Left lung (tissue), 10 donors: ENCODE data around the gene CHMP4B. TPM values are rescaled to one million over a fixed set of nuclear protein-coding genes. Genes with fewer than 3 reads are reported as not detected.
"Not testable (repeated sequence)": the region's sequence is repeated elsewhere in the genome, so short reads cannot be mapped to it uniquely, and the experiment has no call there.

ENCODE experiments used
- ATAC-seq: fragments of 200-7000 bp; cut with Tn5 transposase; one replicate; pipeline ENCODE4 v1.9.1; 2020; ENCODE audit warnings: moderate library complexity
- DNase-seq, 4 donors: peaks; one replicate each; pipeline ENCODE4 v3.0.0-alpha.2; 2013 to 2020
- H3K27ac ChIP-seq, 2 donors: fragments of 200-600 bp; sonication (generic) in 1 of 2; one replicate each; pipeline versions ENCODE4 v1.5.0 to v1.8.0; 2020 to 2021
- H3K27me3 ChIP-seq, 2 donors: fragments of 200-600 bp; sonication (generic) in 1 of 2; one replicate each; pipeline versions ENCODE4 v1.5.0 to v1.8.0; 2020 to 2021
- H3K36me3 ChIP-seq, 2 donors: fragments of 200-600 bp; sonication (generic) in 1 of 2; one replicate each; pipeline versions ENCODE4 v1.5.0 to v1.8.0; 2020 to 2021
- H3K4me1 ChIP-seq, 2 donors: fragments of 200-600 bp; one replicate each; pipeline ENCODE4 v1.8.0; 2021
- H3K4me3 ChIP-seq, 2 donors: fragments of 200-600 bp; sonication (generic) in 1 of 2; one replicate each; pipeline versions ENCODE4 v1.5.0 to v1.8.0; 2020 to 2021; ENCODE audit warnings: mild to moderate bottlenecking in 1 of 2
- H3K9me3 ChIP-seq, 2 donors: fragments of 200-600 bp; sonication (generic) in 1 of 2; one replicate each; pipeline versions ENCODE4 v1.5.0 to v1.8.0; 2020 to 2021
- intact Hi-C, 2 donors: fragments of 100-400 bp; cut with DNase I; formaldehyde crosslinking; loops; one replicate each; pipeline versions ENCODE4 v1.11.2 to v1.14.2; 2022
- polyA plus RNA-seq, 6 donors: library from polyadenylated mRNA; unstranded; fragments of 120-200 nt; gene quantifications; one replicate each; pipeline ENCODE4 v1.2.1, GENCODE V29; 2013; ENCODE audit not compliant: insufficient read length in 6 of 6
- total RNA-seq, 2 donors: library from RNA; stranded (reverse); fragmentation: NEBNext Ultra II Directional; extraction: Animal tissue kit (Norgen Biotek cat#: 25700); gene quantifications; one replicate each; pipeline ENCODE4 v1.2.1, GENCODE V29; 2021
- TF ChIP-seq, protein P1 (sequence below), 2 donors: fragments of 200-600 bp; sonication (generic) in 1 of 2; IDR thresholded peaks; one replicate each; pipeline versions ENCODE4 v1.5.0 to v1.8.0; 2021; ENCODE audit warnings: antibody characterized with exemption in 2 of 2
- donor health status: DM: no; HTN: yes; CAD: no.
- donor health status: DM: no; HTN: no; CAD: no.

The CHMP4B gene
- total and polyA plus RNA-seq, 8 donors: 83.2 to 117 (median 109) TPM

DNA sequence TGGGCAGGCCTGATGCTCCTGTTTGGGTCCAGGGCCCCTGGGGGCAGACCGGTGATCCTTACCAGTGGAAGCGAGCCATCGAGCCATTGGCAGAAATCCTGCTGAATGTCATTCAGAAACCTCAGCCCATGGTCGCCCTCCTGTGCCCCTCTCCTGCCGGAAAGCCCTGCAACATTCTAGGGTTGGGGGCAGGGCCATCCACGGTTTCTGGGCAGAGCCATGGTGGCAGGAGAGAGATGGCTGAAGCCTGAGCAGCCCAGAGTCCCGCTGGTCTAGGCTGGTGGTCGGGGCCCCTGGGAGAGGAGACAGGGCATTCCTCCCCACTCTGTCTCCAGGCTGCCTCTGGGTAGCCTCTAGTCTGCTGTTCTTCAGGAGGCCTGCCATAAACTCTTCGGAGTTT, 19.6 kb upstream of the CHMP4B start:
- H3K4me3 ChIP-seq: no peak overlapping the region
- H3K27me3 ChIP-seq: no peaks in the 10 kb centered on the region
- DNase-seq (no peak), ATAC-seq (no peak)
- H3K36me3 ChIP-seq: peaks cover 0 to 11% of the 10 kb centered on the region in 2 donors
- peaks cover 14 to 40% of the 10 kb centered on the region in 2 donors for H3K4me1 ChIP-seq
- TF ChIP-seq, protein P1, sequence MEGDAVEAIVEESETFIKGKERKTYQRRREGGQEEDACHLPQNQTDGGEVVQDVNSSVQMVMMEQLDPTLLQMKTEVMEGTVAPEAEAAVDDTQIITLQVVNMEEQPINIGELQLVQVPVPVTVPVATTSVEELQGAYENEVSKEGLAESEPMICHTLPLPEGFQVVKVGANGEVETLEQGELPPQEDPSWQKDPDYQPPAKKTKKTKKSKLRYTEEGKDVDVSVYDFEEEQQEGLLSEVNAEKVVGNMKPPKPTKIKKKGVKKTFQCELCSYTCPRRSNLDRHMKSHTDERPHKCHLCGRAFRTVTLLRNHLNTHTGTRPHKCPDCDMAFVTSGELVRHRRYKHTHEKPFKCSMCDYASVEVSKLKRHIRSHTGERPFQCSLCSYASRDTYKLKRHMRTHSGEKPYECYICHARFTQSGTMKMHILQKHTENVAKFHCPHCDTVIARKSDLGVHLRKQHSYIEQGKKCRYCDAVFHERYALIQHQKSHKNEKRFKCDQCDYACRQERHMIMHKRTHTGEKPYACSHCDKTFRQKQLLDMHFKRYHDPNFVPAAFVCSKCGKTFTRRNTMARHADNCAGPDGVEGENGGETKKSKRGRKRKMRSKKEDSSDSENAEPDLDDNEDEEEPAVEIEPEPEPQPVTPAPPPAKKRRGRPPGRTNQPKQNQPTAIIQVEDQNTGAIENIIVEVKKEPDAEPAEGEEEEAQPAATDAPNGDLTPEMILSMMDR (IDR thresholded peaks at IDR 0.05): no peak
- intact Hi-C loops: no loop called here
- no peaks in the 10 kb centered on the region for H3K9me3 ChIP-seq
- no peak overlapping the region for H3K27ac ChIP-seq

DNA sequence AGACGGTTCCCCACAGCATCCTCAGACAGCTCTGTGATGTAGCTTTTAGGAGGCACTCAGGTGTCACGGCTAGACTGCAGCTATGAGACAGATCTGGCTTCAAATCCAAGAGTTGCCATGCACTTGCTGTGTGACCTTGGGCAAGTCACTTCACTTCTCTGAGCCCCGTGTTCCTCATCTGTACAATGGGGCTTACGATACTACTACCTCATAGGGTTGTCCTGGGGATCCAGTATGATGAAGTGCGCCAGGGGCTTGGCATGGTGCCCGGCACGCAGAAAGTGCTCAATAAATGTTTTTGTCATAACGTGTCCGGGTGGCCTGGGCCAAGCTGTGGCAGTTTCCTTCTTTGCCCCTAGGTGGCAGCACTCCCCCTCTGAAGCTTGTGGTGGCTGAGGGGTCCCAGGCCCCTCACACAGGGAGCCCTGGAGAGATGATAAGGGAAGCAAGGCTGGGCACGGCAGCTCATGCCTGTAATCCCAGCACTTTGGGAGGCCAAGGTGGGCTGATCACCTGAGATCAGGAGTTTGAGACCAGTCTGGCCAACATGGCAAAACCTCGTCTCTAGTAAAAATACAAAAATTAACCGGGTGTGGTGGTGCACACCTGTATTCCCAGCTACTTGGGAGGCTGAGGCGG, 19.1 kb upstream of the CHMP4B start:
- Histone ChIP-seq H3K36me3 (peaks cover 0 to 11% of the 10 kb centered on the region in 2 donors), H3K4me3 (no peak overlapping the region), H3K4me1 (peaks cover 14 to 35% of the 10 kb centered on the region in 2 donors), H3K27me3 (no peaks in the 10 kb centered on the region), H3K9me3 (no peaks in the 10 kb centered on the region), H3K27ac (no peak overlapping the region)
- peak in 3 of 4 donors; percentile 33 to 74 (median 44) for DNase-seq
- TF ChIP-seq, protein P1 (IDR thresholded peaks at IDR 0.05): peak; percentile 73 to 88
- intact Hi-C loops: no loop called here
- no peak for ATAC-seq

DNA sequence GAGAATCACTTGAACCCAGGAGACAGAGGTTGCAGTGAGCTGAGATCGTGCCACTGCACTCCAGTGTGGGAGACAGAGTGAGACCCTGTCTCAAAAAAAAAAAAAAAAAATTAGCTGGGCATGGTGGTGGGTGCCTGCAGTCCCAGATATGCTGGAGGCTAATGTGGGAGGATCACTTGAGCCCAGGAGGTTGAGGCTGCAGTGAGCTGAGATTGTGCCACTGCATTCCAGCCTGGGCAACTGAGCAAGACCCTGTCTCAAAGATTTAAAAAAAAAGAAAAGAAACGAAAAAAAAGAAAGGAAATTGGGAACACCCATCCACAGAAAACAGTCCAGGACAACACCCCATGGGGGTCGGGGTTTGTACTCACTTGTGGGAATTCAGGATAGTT, 18.6 kb upstream of the CHMP4B start:
- Histone ChIP-seq H3K4me1 (peaks cover 14 to 30% of the 10 kb centered on the region in 2 donors), H3K27ac (peak overlapping the region in 1 of 2 donors; percentile 3)
- intact Hi-C loops: not testable (repeated sequence)

DNA sequence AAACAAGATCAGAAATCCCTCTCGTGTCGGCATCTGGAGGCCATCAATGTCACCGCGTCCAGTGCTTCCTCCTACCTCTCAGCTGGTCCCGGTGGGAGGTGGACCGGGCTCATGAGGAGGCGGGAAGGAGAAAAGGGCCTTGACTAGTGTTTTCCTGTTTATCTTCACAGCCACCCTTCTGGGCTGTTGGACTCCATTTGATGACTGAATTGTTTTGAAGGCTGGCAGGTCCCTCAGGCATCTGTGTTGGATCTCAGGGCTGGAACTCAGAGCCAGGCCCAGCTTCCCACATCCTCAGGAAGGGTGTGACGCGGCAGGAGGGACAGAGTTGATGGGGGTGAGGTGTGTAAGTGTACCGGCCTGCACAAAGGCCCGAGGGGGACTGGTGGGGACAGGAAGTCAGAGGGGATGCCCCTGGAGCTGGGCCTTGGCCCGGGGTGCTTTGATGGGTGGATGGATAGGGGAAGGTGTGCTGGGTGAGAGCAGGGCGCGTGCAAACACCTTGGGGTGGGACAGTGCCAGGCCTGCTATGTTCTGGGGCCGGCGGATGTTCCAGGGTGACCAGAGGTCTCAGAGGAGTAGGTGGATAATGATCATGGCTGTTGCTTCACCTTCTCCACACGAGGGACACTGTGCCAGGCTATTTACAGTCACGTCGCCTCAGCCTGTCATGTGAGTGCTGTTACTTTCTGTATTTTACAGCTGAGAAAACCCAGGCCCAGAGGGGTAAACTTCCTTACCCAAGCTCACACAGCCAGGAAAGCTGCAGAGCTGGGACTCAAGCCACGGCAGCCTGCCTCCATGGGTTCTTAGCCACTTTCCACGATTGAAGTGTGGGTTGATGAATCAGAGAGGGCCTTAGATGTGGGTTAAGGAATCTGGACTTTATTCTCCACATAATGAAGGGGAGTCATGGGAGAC, 17.9 kb upstream of the CHMP4B start:
- H3K27me3 ChIP-seq: no peaks in the 10 kb centered on the region
- no peak overlapping the region for H3K4me3 ChIP-seq
- no peak for ATAC-seq
- TF ChIP-seq, protein P1 (IDR thresholded peaks at IDR 0.05): no peak
- peaks cover 14 to 28% of the 10 kb centered on the region in 2 donors for H3K4me1 ChIP-seq
- peak in 3 of 4 donors; percentile 26 to 65 (median 34) for DNase-seq
- peak overlapping the region; percentile 3 to 21 for H3K27ac ChIP-seq
- H3K9me3 ChIP-seq: no peaks in the 10 kb centered on the region
- intact Hi-C loops: no loop called here
- peaks cover 0 to 11% of the 10 kb centered on the region in 2 donors for H3K36me3 ChIP-seq

More for the DNA sequence above, 18.6 kb upstream of the CHMP4B start:
- ATAC-seq, H3K27me3 ChIP-seq, DNase-seq, H3K4me3 ChIP-seq, H3K9me3 ChIP-seq: not testable (repeated sequence)
- H3K36me3 ChIP-seq: peaks cover 0 to 11% of the 10 kb centered on the region in 2 donors

DNA sequence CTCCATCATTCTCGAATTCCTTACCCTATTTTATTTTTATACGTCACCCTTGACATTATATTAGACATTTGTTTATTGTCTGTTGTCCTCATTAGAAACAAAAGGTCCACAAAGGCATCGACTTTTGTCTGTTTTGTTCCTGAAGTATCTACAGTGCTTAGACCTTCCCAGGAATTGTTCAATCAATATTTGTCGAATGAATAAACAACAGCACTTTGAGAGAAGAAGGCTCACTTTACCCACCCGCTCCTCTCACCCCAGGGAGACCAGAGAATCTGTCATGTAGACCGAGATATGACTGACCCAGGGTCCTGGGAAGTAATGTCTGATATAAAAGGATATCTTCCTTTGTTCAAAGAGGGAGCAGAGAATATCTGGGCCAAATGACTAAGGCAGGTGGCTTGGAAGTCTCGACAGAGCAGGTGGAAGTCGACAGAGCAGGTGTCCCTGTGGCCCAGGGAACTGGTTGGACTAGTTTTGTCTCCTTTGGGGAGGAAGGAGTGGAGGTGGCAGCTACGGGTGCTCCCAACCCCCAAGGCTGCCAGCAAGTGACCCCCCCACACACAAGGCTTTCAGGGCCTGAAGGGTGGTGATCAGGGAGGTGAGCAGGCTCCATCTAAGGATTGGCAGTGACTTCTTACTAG, 14.8 kb upstream of the CHMP4B start:
- Histone ChIP-seq H3K27me3 (no peaks in the 10 kb centered on the region), H3K4me3 (no peak overlapping the region), H3K9me3 (no peaks in the 10 kb centered on the region), H3K27ac (peak overlapping the region in 1 of 2 donors; percentile 33), H3K4me1 (peaks cover 3 to 20% of the 10 kb centered on the region in 2 donors), H3K36me3 (peaks cover 0 to 3% of the 10 kb centered on the region in 2 donors)
- intact Hi-C loops: no loop called here
- TF ChIP-seq, protein P1 (IDR thresholded peaks at IDR 0.05): no peak
- DNase-seq: peak in 2 of 4 donors; percentile 64 to 83
- peak; percentile 92 for ATAC-seq
